ENCODE data around the gene MORN5.

The MORN5 gene

GRCh38 chr9:122118343-122119165 is 41.2 kb upstream of the MORN5 start:
- 67 to 89% methylated on average over 2 to 4 of the region's 5 CpGs for WGBS, 2 experiments (ENCODE audit: insufficient coverage in 2 of 2)

GRCh38 chr9:122119166-122119521 is 40.6 kb upstream of the MORN5 start:
- Histone ChIP-seq H3K4me1 (ENCODE audit: control insufficient read depth, insufficient read depth, low read length, poor library complexity, severe bottlenecking) (no peaks in the 10 kb centered on the region), H3K36me3 (ENCODE audit: control insufficient read depth, insufficient read depth, low read length) (no peaks in the 10 kb centered on the region), H3K27ac (ENCODE audit: low read depth, low read length, severe bottlenecking) (no peak overlapping the region), H3K9me3 (ENCODE audit: control insufficient read depth, low read length) (no peaks in the 10 kb centered on the region), H3K4me3 (ENCODE audit: extremely low read depth, insufficient read depth, low read length, poor library complexity, severe bottlenecking) (no peak overlapping the region)
- WGBS, 2 experiments (ENCODE audit: insufficient coverage in 2 of 2) = 84 to 87% methylated on average over 10 of the region's 13 CpGs

More at GRCh38 chr9:122118343-122119165, 41.2 kb upstream of the MORN5 start:
- H3K9me3 ChIP-seq (ENCODE audit: control insufficient read depth, low read length) = no peaks in the 10 kb centered on the region
- H3K4me3 ChIP-seq (ENCODE audit: extremely low read depth, insufficient read depth, low read length, poor library complexity, severe bottlenecking) = no peak overlapping the region
- no peaks in the 10 kb centered on the region for H3K4me1 ChIP-seq (ENCODE audit: control insufficient read depth, insufficient read depth, low read length, poor library complexity, severe bottlenecking)
- no peak overlapping the region for H3K27ac ChIP-seq (ENCODE audit: low read depth, low read length, severe bottlenecking)
- H3K36me3 ChIP-seq (ENCODE audit: control insufficient read depth, insufficient read depth, low read length) = no peaks in the 10 kb centered on the region

GRCh38 chr9:122119721-122120120 is 40.0 kb upstream of the MORN5 start:
- Histone ChIP-seq H3K27ac (ENCODE audit: low read depth, low read length, severe bottlenecking) (no peak overlapping the region), H3K9me3 (ENCODE audit: control insufficient read depth, low read length) (no peaks in the 10 kb centered on the region), H3K36me3 (ENCODE audit: control insufficient read depth, insufficient read depth, low read length) (no peaks in the 10 kb centered on the region), H3K4me1 (ENCODE audit: control insufficient read depth, insufficient read depth, low read length, poor library complexity, severe bottlenecking) (no peaks in the 10 kb centered on the region), H3K4me3 (ENCODE audit: extremely low read depth, insufficient read depth, low read length, poor library complexity, severe bottlenecking) (no peak overlapping the region)
- 80 to 87% methylated on average over 4 of the region's 5 CpGs for WGBS, 2 experiments (ENCODE audit: insufficient coverage in 2 of 2)

GRCh38 chr9:122120316-122121071 is 39.2 kb upstream of the MORN5 start:
- Histone ChIP-seq H3K27ac (ENCODE audit: low read depth, low read length, severe bottlenecking) (no peak overlapping the region), H3K4me3 (ENCODE audit: extremely low read depth, insufficient read depth, low read length, poor library complexity, severe bottlenecking) (no peak overlapping the region), H3K36me3 (ENCODE audit: control insufficient read depth, insufficient read depth, low read length) (no peaks in the 10 kb centered on the region), H3K4me1 (ENCODE audit: control insufficient read depth, insufficient read depth, low read length, poor library complexity, severe bottlenecking) (peaks cover 3% of the 10 kb centered on the region), H3K9me3 (ENCODE audit: control insufficient read depth, low read length) (no peaks in the 10 kb centered on the region)
- 84 to 90% methylated on average over 5 to 9 of the region's 10 CpGs for WGBS, 2 experiments (ENCODE audit: insufficient coverage in 2 of 2)

GRCh38 chr9:122121391-122121790 is 38.3 kb upstream of the MORN5 start:
- H3K4me3 ChIP-seq (ENCODE audit: extremely low read depth, insufficient read depth, low read length, poor library complexity, severe bottlenecking) = no peak overlapping the region
- H3K4me1 ChIP-seq (ENCODE audit: control insufficient read depth, insufficient read depth, low read length, poor library complexity, severe bottlenecking) = peaks cover 11% of the 10 kb centered on the region
- WGBS, 2 experiments (ENCODE audit: insufficient coverage in 2 of 2) = 94 to 96% methylated on average over 10 of the region's 10 CpGs
- no peaks in the 10 kb centered on the region for H3K36me3 ChIP-seq (ENCODE audit: control insufficient read depth, insufficient read depth, low read length)
- H3K9me3 ChIP-seq (ENCODE audit: control insufficient read depth, low read length) = no peaks in the 10 kb centered on the region
- H3K27ac ChIP-seq (ENCODE audit: low read depth, low read length, severe bottlenecking) = no peak overlapping the region

GRCh38 chr9:122121931-122122330 is 37.8 kb upstream of the MORN5 start:
- Histone ChIP-seq H3K4me1 (ENCODE audit: control insufficient read depth, insufficient read depth, low read length, poor library complexity, severe bottlenecking) (peaks cover 11% of the 10 kb centered on the region), H3K36me3 (ENCODE audit: control insufficient read depth, insufficient read depth, low read length) (no peaks in the 10 kb centered on the region), H3K27ac (ENCODE audit: low read depth, low read length, severe bottlenecking) (no peak overlapping the region), H3K9me3 (ENCODE audit: control insufficient read depth, low read length) (no peaks in the 10 kb centered on the region), H3K4me3 (ENCODE audit: extremely low read depth, insufficient read depth, low read length, poor library complexity, severe bottlenecking) (no peak overlapping the region)
- WGBS, 2 experiments (ENCODE audit: insufficient coverage in 2 of 2) = 90 to 94% methylated on average over 5 to 6 of the region's 6 CpGs

GRCh38 chr9:122122468-122122867 is 37.2 kb upstream of the MORN5 start:
- no peak overlapping the region for H3K27ac ChIP-seq (ENCODE audit: low read depth, low read length, severe bottlenecking)
- 63 to 77% methylated on average over 2 to 6 of the region's 6 CpGs for WGBS, 2 experiments (ENCODE audit: insufficient coverage in 2 of 2)
- H3K36me3 ChIP-seq (ENCODE audit: control insufficient read depth, insufficient read depth, low read length) = no peaks in the 10 kb centered on the region
- H3K4me1 ChIP-seq (ENCODE audit: control insufficient read depth, insufficient read depth, low read length, poor library complexity, severe bottlenecking) = peaks cover 14% of the 10 kb centered on the region
- no peaks in the 10 kb centered on the region for H3K9me3 ChIP-seq (ENCODE audit: control insufficient read depth, low read length)
- H3K4me3 ChIP-seq (ENCODE audit: extremely low read depth, insufficient read depth, low read length, poor library complexity, severe bottlenecking) = no peak overlapping the region

- H3K9me3 ChIP-seq (ENCODE audit: control insufficient read depth, low read length) = no peaks in the 10 kb centered on the region
- peaks cover 14% of the 10 kb centered on the region for H3K4me1 ChIP-seq (ENCODE audit: control insufficient read depth, insufficient read depth, low read length, poor library complexity, severe bottlenecking)
- no peak overlapping the region for H3K4me3 ChIP-seq (ENCODE audit: extremely low read depth, insufficient read depth, low read length, poor library complexity, severe bottlenecking)
- H3K27ac ChIP-seq (ENCODE audit: low read depth, low read length, severe bottlenecking) = no peak overlapping the region
- no peaks in the 10 kb centered on the region for H3K36me3 ChIP-seq (ENCODE audit: control insufficient read depth, insufficient read depth, low read length)
- 43 to 46% methylated on average over 12 of the region's 13 CpGs for WGBS, 2 experiments (ENCODE audit: insufficient coverage in 2 of 2)
Observed at GRCh38 chr9:122122903-122123632, 36.6 kb upstream of the MORN5 start.

GRCh38 chr9:122124048-122124447 is 35.7 kb upstream of the MORN5 start:
- Histone ChIP-seq H3K4me3 (ENCODE audit: extremely low read depth, insufficient read depth, low read length, poor library complexity, severe bottlenecking) (no peak overlapping the region), H3K9me3 (ENCODE audit: control insufficient read depth, low read length) (no peaks in the 10 kb centered on the region), H3K27ac (ENCODE audit: low read depth, low read length, severe bottlenecking) (no peak overlapping the region), H3K4me1 (ENCODE audit: control insufficient read depth, insufficient read depth, low read length, poor library complexity, severe bottlenecking) (peaks cover 14% of the 10 kb centered on the region), H3K36me3 (ENCODE audit: control insufficient read depth, insufficient read depth, low read length) (no peaks in the 10 kb centered on the region)
- no CpG with 5 or more reads among the region's 1 CpG for WGBS, 2 experiments (ENCODE audit: insufficient coverage in 2 of 2)

- no peak overlapping the region for H3K4me3 ChIP-seq (ENCODE audit: extremely low read depth, insufficient read depth, low read length, poor library complexity, severe bottlenecking)
- no peaks in the 10 kb centered on the region for H3K9me3 ChIP-seq (ENCODE audit: control insufficient read depth, low read length)
- H3K36me3 ChIP-seq (ENCODE audit: control insufficient read depth, insufficient read depth, low read length) = no peaks in the 10 kb centered on the region
- no peak overlapping the region for H3K27ac ChIP-seq (ENCODE audit: low read depth, low read length, severe bottlenecking)
- WGBS, 2 experiments (ENCODE audit: insufficient coverage in 2 of 2) = 81 to 86% methylated on average over 5 of the region's 7 CpGs
- H3K4me1 ChIP-seq (ENCODE audit: control insufficient read depth, insufficient read depth, low read length, poor library complexity, severe bottlenecking) = peaks cover 14% of the 10 kb centered on the region
Observed at GRCh38 chr9:122124528-122124927, 35.2 kb upstream of the MORN5 start.

All from mesodermal cell (in vitro differentiated cells).